Lung (tissue), 16 donors: ENCODE results near the gene CPNE8. TPM values are rescaled to one million over a fixed set of nuclear protein-coding genes. Genes with fewer than 3 reads are reported as not detected.

Experiments
- ATAC-seq: fragments of 200-7000 bp; cut with Tn5 transposase; one replicate; pipeline ENCODE4 v1.9.1; 2020; ENCODE audit warnings: moderate number of reproducible peaks; ENCODE audit not compliant: insufficient read depth, low FRiP score
- DNase-seq, 3 donors: peaks; one replicate each; pipeline ENCODE4 v3.0.0-alpha.2; 2013 to 2017
- H3K27ac ChIP-seq, 2 donors: one replicate each; pipeline ENCODE4 v1.5.1; 2013; ENCODE audit warnings: mild to moderate bottlenecking in 2 of 2, moderate library complexity in 2 of 2, control low read depth in 1 of 2, inconsistent platforms in 1 of 2, low read depth in 1 of 2, low read length in 1 of 2
- H3K27me3 ChIP-seq, 3 donors: one replicate each; pipeline ENCODE4 v1.5.1; 2013; ENCODE audit warnings: low read length in 2 of 3; ENCODE audit not compliant: control insufficient read depth in 3 of 3, insufficient read depth in 3 of 3
- H3K36me3 ChIP-seq, 4 donors: one replicate each; pipeline ENCODE4 v1.5.1; 2013; ENCODE audit warnings: low read length in 4 of 4, mild to moderate bottlenecking in 1 of 4, moderate library complexity in 1 of 4; ENCODE audit not compliant: control insufficient read depth in 4 of 4, insufficient read depth in 4 of 4
- H3K4me1 ChIP-seq, 5 donors: one replicate each; pipeline ENCODE4 v1.5.1; 2013; ENCODE audit warnings: low read length in 5 of 5, mild to moderate bottlenecking in 2 of 5, moderate library complexity in 1 of 5; ENCODE audit not compliant: control insufficient read depth in 5 of 5, insufficient read depth in 5 of 5
- H3K4me3 ChIP-seq: one replicate; pipeline ENCODE4 v1.5.1; 2013; ENCODE audit warnings: mild to moderate bottlenecking, control low read depth, moderate library complexity
- H3K9ac ChIP-seq, 2 donors: one replicate each; pipeline ENCODE4 v1.5.1; 2013; ENCODE audit warnings: low read length in 2 of 2, control low read depth in 1 of 2; ENCODE audit not compliant: insufficient read depth in 1 of 2
- H3K9me3 ChIP-seq, 4 donors: one replicate each; pipeline ENCODE4 v1.5.1; 2013; ENCODE audit warnings: low read length in 3 of 4, mild to moderate bottlenecking in 1 of 4, moderate library complexity in 1 of 4; ENCODE audit not compliant: control insufficient read depth in 4 of 4, insufficient read depth in 3 of 4
- CTCF ChIP-seq: IDR thresholded peaks from 2 replicates; pipeline ENCODE4 v1.5.1; 2012; ENCODE audit warnings: mild to moderate bottlenecking; ENCODE audit errors: control extremely low read depth, extremely low read depth
- WGBS, 2 donors: extraction: QIAGEN DNeasy Blood & Tissue Kit; methylation state at CpG; one replicate each; pipeline ENCODE4 v1.1.7; 2013; 5-methylcytosine and 5-hydroxymethylcytosine counted together
- long read RNA-seq, 5 donors: transcript quantifications; one replicate each; lab custom pipeline, GENCODE V29; 2026
- polyA plus RNA-seq, 2 donors: library from polyadenylated mRNA; stranded (reverse); fragments of 200-250 nt; gene quantifications; one replicate each; pipeline ENCODE4 v1.2.1, GENCODE V29; 2013
- total RNA-seq, 2 donors: library from RNA; depleted of rRNA in 1 of 2; stranded (reverse); fragments of >200 nt in 1 of 2; gene quantifications; one replicate each; pipeline ENCODE4 v1.2.1, GENCODE V29; 2014 to 2021
- donor health status: control.
- donor health status: control.
- donor health status: Bipolar disorder and iron deficiency.
- donor health status: healthy.
- donor health status: DM: yes; HTN: yes; CAD: no.

The CPNE8 gene
- total RNA-seq, result 10 to 100 TPM; 13.9 to 20.1 TPM
- polyA plus RNA-seq, result 10 to 100 TPM in 1 of 2 donors, 1 to 10 TPM in 1; 9.2 to 16.7 TPM
- long read RNA-seq, donor 1, partial matches to known transcripts, result 0 of 2 reads
- long read RNA-seq, donor 1, other reads (novel, unspliced or antisense), result 0 of 2 reads
- long read RNA-seq, donor 2, result 0 reads
- long read RNA-seq, donor 3, result 0 reads
- long read RNA-seq, donor 4, result 0 reads
- long read RNA-seq, donor 5, result 0 reads

GRCh38 chr12:38905480-38906351 is at the start of gene CPNE8:
CPNE8 (minus strand) TSS chr12:38905591; CDS start chr12:38905534, 57 bp downstream.
- WGBS, 2 donors, result 1% methylated on average over 48 to 54 of the region's 54 CpGs
- Histone ChIP-seq H3K4me1 (peaks cover 0 to 14% (median 3%) of the 10 kb centered on the region in 5 donors), H3K4me3 (peak within 1 kb of the TSS; percentile 66), H3K9me3 (no peaks in the 10 kb centered on the region), H3K36me3 (no peaks in the 10 kb centered on the region), H3K27ac (peak within 1 kb of the TSS; percentile 79 to 97), H3K9ac (peak within 1 kb of the TSS; percentile 39 to 50), H3K27me3 (peaks cover 0 to 16% (median 3%) of the 10 kb centered on the region in 3 donors)
- DNase-seq (peak; percentile 51 to 62 (median 52)), ATAC-seq (peak; percentile 78)
- TF ChIP-seq CTCF, result no peak

GRCh38 chr12:38954238-38954873 is 49.0 kb upstream of the CPNE8 start:
- no peak for DNase-seq
- no peaks in the 10 kb centered on the region for H3K27me3 ChIP-seq
- no peak for TF ChIP-seq CTCF
- no peak overlapping the region for H3K27ac ChIP-seq
- H3K9ac ChIP-seq, result no peak overlapping the region
- no peaks in the 10 kb centered on the region for H3K36me3 ChIP-seq
- no peaks in the 10 kb centered on the region for H3K9me3 ChIP-seq
- WGBS, 2 donors, result 79 to 85% methylated on average over 3 of the region's 3 CpGs
- H3K4me1 ChIP-seq, result no peaks in the 10 kb centered on the region
- ATAC-seq, result no peak
- H3K4me3 ChIP-seq, result no peak overlapping the region

- Histone ChIP-seq H3K4me1 (no peaks in the 10 kb centered on the region), H3K27me3 (no peaks in the 10 kb centered on the region), H3K27ac (no peak overlapping the region), H3K9me3 (no peaks in the 10 kb centered on the region), H3K36me3 (no peaks in the 10 kb centered on the region), H3K9ac (no peak overlapping the region), H3K4me3 (no peak overlapping the region)
- DNase-seq, result no peak
- no peak for TF ChIP-seq CTCF
- no peak for ATAC-seq
- 86 to 95% methylated on average over 2 of the region's 2 CpGs for WGBS, 2 donors
These were observed 44.0 kb upstream of the CPNE8 start for GRCh38 chr12:38949363-38949762.
